Brain microvascular endothelial cell (primary cell): ENCODE measurements around the gene PCNX1.
A peak's percentile ranks its signal among the peaks of the same experiment; 100 is the strongest.

Experiments
- DNase-seq: peaks from one replicate; pipeline ENCODE4 v3.0.0-alpha.2; 2020
- H3K27ac ChIP-seq: fragments of 250-450 bp; sonication (Bioruptor Pico); 2 replicates; pipeline ENCODE4 v1.5.1; 2020; ENCODE audit warnings: mild to moderate bottlenecking, moderate library complexity
- H3K27me3 ChIP-seq: fragments of 250-450 bp; sonication (Bioruptor Pico); replicated peaks from 2 replicates; pipeline ENCODE4 v1.5.1; 2020; ENCODE audit warnings: mild to moderate bottlenecking
- H3K36me3 ChIP-seq: fragments of 250-450 bp; sonication (Bioruptor Pico); replicated peaks from 2 replicates; pipeline ENCODE4 v1.5.1; 2020; ENCODE audit warnings: mild to moderate bottlenecking
- H3K4me3 ChIP-seq: 2 replicates; pipeline ENCODE4 v1.5.1; 2011; ENCODE audit warnings: low read depth, mild to moderate bottlenecking, control low read depth, low read length, moderate library complexity
- CTCF ChIP-seq: IDR thresholded peaks from 2 replicates; pipeline ENCODE4 v1.5.1; 2011; ENCODE audit warnings: low read depth, mild to moderate bottlenecking, moderate library complexity, low read length, control low read depth, inconsistent platforms; ENCODE audit errors: missing control alignments
- in situ Hi-C: cut with HindIII; loops from 2 replicates; pipeline ENCODE4 v1.10.0; 2017; ENCODE audit warnings: low sequenced_read_pairs, low pct_ligation_motif_present

The PCNX1 gene

GRCh38 chr14:71078500-71078899, 171.2 kb downstream of the PCNX1 start:
- no peak for DNase-seq
- TF ChIP-seq CTCF, result no peak
- no peak overlapping the region for H3K27ac ChIP-seq
- in situ Hi-C loops, result no loop called here
- peaks cover 41% of the 10 kb centered on the region for H3K36me3 ChIP-seq
- no peak overlapping the region for H3K4me3 ChIP-seq
- no peaks in the 10 kb centered on the region for H3K27me3 ChIP-seq

- Histone ChIP-seq H3K36me3 (peaks cover 12% of the 10 kb centered on the region), H3K27ac (no peak overlapping the region), H3K4me3 (no peak overlapping the region), H3K27me3 (no peaks in the 10 kb centered on the region)
- in situ Hi-C loops, result no loop called here
- no peak for DNase-seq
- TF ChIP-seq CTCF, result no peak
These were observed 179.3 kb downstream of the PCNX1 start for GRCh38 chr14:71086567-71086966.

DNA sequence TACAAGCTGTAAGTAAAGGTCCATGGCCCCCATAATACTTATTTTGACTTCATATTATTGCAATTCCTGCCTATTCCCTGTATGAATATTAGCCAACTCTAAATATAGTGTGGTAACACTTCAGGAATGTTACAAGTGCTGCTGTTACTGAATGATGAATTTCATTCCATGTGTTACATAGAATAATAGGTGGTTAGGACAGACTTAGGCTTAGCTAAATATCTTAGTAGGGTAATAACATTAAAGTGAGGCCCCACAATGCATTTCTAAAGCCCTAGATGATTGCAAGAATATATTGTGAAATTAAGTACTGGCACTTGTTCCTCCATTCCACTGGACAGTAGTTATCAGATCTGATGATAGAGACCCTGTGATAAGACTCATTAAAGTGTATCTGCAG, 182.7 kb downstream of the PCNX1 start:
- Histone ChIP-seq H3K36me3 (peaks cover 14% of the 10 kb centered on the region), H3K27me3 (no peaks in the 10 kb centered on the region), H3K27ac (peak overlapping the region; percentile 13), H3K4me3 (no peak overlapping the region)
- in situ Hi-C loops, result no loop called here
- no peak for DNase-seq
- TF ChIP-seq CTCF, result no peak

GRCh38 chr14:71094722-71095121, 187.5 kb downstream of the PCNX1 start:
- Histone ChIP-seq H3K4me3 (no peak overlapping the region), H3K36me3 (peaks cover 8% of the 10 kb centered on the region), H3K27ac (no peak overlapping the region), H3K27me3 (no peaks in the 10 kb centered on the region)
- no peak for TF ChIP-seq CTCF
- in situ Hi-C loops, result no loop called here
- DNase-seq, result no peak

- Histone ChIP-seq H3K27ac (no peak overlapping the region), H3K4me3 (no peak overlapping the region), H3K27me3 (no peaks in the 10 kb centered on the region), H3K36me3 (peaks cover 2% of the 10 kb centered on the region)
- no peak for DNase-seq
- in situ Hi-C loops, result no loop called here
- TF ChIP-seq CTCF, result no peak
These were observed 189.7 kb downstream of the PCNX1 start for GRCh38 chr14:71096947-71097346.

- peak; percentile 66 for TF ChIP-seq CTCF
- Histone ChIP-seq H3K36me3 (peaks cover 18% of the 10 kb centered on the region), H3K27me3 (no peaks in the 10 kb centered on the region), H3K4me3 (no peak overlapping the region), H3K27ac (peak overlapping the region; percentile 14)
- in situ Hi-C loops, result no loop called here
- peak; percentile 54 for DNase-seq
These were observed 196.6 kb downstream of the PCNX1 start for GRCh38 chr14:71103662-71104484.
